ENCODE data around the gene CHST9. TPM values are rescaled to one million over a fixed set of nuclear protein-coding genes. Genes with fewer than 3 reads are reported as not detected.

CHST9 gene
- total and polyA plus RNA-seq, 10 of the 15 experiments (the other 5 are each of a cell fraction or from before 2014, with no cell fraction given) = 0.34 TPM; not detected in 9

DNA sequence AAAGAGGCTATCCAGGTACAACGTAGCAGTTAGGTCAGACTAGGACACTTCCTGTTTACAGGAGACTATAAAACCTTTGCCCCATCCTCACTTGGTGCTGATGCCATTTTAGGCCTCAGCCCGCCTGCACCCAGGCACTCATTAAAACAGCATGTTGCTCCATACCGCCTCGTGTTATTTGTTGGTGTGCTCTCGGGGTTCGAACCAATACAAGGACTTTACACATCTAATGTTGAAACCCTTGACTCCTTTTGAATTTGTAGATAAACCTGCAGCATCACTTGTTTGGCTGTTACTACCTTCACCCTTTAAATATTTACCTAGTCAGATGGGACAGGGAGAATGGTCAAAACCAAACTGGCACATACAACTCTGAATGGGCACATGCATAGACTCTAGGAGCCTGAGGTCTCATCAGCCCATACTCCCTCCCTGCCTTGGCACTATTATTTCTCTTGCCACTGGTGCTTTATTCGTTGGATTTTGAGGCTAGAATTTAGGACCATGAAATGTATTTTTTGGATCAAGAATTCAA lies 40.9 kb upstream of the CHST9 start:
- BruUV-seq (replicated peaks) = no TSS peak
- Histone ChIP-seq H3K4me2 (ENCODE audit: control insufficient read depth, insufficient read depth) (no peak overlapping the region), H3K36me3 (ENCODE audit: control insufficient read depth in 2 of 2, insufficient read depth in 2 of 2, low read length in 1 of 2) (no peaks in the 10 kb centered on the region), H3K4me3 (no peak overlapping the region), H3K9ac (ENCODE audit: control insufficient read depth, insufficient read depth, low read length) (no peak overlapping the region), H3K79me2 (ENCODE audit: control insufficient read depth, insufficient read depth, low read length) (no peaks in the 10 kb centered on the region), H3K4me1 (ENCODE audit: control insufficient read depth, insufficient read depth, low read length) (no peaks in the 10 kb centered on the region), H3K27ac (ENCODE audit: control insufficient read depth, insufficient read depth) (no peak overlapping the region), H3K27me3 (replicated peaks in 1 of 2; ENCODE audit: control insufficient read depth in 2 of 2, insufficient read depth in 2 of 2, low read length in 1 of 2) (no peaks in the 10 kb centered on the region), H4K20me1 (ENCODE audit: control insufficient read depth, insufficient read depth) (no peaks in the 10 kb centered on the region), H2AFZ (ENCODE audit: control insufficient read depth, low read depth, low read length) (no peak overlapping the region), H3K9me3 (replicated peaks; ENCODE audit: control insufficient read depth, insufficient read depth, low read length) (no peaks in the 10 kb centered on the region)
- intact Hi-C loops (cut with micrococcal nuclease; ENCODE audit: unreplicated experiment) (no loop called here), in situ Hi-C loops (cut with MboI) (no loop called here)
- ChIA-PET POLR2A (no interaction called here), SMC1A (ENCODE audit: uncharacterized antibody, unreplicated experiment) (interaction anchor here (1.1 kb wide), 1 partner anchor 9 kb away, joined by 3 read pairs; no protein-coding TSS in a partner anchor), RAD21 (ENCODE audit: unreplicated experiment) (no interaction called here), CTCF (no interaction called here)
- FAIRE-seq (no peak), DNase-seq (ENCODE audit: low read depth, low spot score) (no peak), ATAC-seq (no peak)
- 22% methylated on average over 7 of the region's 7 CpGs for WGBS (ENCODE audit: insufficient coverage, insufficient replicate concordance, low lambda C conversion rate, missing lambda C conversion rate)
- TF ChIP-seq CBX5 (IDR thresholded peaks at IDR 0.05; ENCODE audit: low read depth) (no peak), TCF12 (IDR thresholded peaks at IDR 0.05; ENCODE audit: low read depth, low read length) (no peak), RCOR1 (conservative IDR thresholded peaks at IDR 0.05; ENCODE audit: low read depth, low read length) (no peak)

DNA sequence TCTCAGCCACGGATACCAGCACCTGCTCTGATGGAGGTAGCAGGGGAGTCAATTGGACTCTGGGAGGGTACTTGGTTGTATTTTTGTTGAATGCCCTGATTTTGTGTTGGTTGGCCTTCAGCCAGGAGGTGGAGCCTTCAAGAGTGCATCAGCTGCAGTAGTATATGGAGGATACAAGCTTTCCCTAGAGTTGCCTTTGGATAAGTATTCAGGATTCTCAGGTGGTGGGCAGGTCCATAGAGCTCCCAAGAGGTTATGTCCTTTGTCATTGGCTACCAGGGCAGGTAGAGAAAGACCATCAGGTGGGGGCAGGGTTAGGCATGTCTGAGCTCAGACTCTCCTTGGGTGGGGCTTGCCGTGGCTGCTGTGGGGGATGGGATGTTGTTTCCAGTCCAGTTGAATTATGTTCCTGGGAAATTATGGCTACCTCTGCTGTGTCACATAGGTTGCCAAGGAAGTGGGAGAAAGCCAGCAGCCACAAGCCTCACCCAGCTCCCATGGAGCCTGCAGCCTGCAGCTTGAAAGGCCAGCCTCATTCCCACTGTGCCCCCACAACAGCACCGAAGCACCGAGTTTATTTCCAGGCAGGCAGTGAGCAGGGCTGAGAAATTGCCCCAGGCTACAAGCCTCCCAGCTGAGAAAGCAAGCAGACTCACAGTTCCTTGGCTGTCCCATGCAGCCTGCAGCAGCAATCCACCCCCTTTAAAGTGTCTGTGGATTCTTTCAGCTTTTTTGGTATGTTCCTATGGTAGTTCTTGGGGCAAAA lies 38.6 kb upstream of the CHST9 start:
- no peaks in the 10 kb centered on the region for H3K79me2 ChIP-seq (ENCODE audit: control insufficient read depth, insufficient read depth, low read length)
- POLR2A ChIA-PET = no interaction called here
- H3K9ac ChIP-seq (ENCODE audit: control insufficient read depth, insufficient read depth, low read length) = no peak overlapping the region
- 58% methylated on average over 4 of the region's 4 CpGs for WGBS (ENCODE audit: insufficient coverage, insufficient replicate concordance, low lambda C conversion rate, missing lambda C conversion rate)
- H3K27ac ChIP-seq (ENCODE audit: control insufficient read depth, insufficient read depth) = no peak overlapping the region
- ATAC-seq = no peak
- RAD21 ChIA-PET (ENCODE audit: unreplicated experiment) = no interaction called here
- H3K4me2 ChIP-seq (ENCODE audit: control insufficient read depth, insufficient read depth) = no peak overlapping the region
- intact Hi-C loops (cut with micrococcal nuclease; ENCODE audit: unreplicated experiment) (no loop called here), in situ Hi-C loops (cut with MboI) (no loop called here)
- SMC1A ChIA-PET (ENCODE audit: uncharacterized antibody, unreplicated experiment) = no interaction called here
- no peak for DNase-seq (ENCODE audit: low read depth, low spot score)
- FAIRE-seq = no peak
- H3K4me1 ChIP-seq (ENCODE audit: control insufficient read depth, insufficient read depth, low read length) = no peaks in the 10 kb centered on the region
- CTCF ChIA-PET = interaction anchor here (1.7 kb wide), 1 partner anchor 19 kb away, joined by 4 read pairs; no protein-coding TSS in a partner anchor
- no peaks in the 10 kb centered on the region for H4K20me1 ChIP-seq (ENCODE audit: control insufficient read depth, insufficient read depth)
- H2AFZ ChIP-seq (ENCODE audit: control insufficient read depth, low read depth, low read length) = no peak overlapping the region
- H3K9me3 ChIP-seq (replicated peaks; ENCODE audit: control insufficient read depth, insufficient read depth, low read length) = no peaks in the 10 kb centered on the region
- H3K27me3 ChIP-seq (replicated peaks in 1 of 2; ENCODE audit: control insufficient read depth in 2 of 2, insufficient read depth in 2 of 2, low read length in 1 of 2) = no peaks in the 10 kb centered on the region
- no peaks in the 10 kb centered on the region for H3K36me3 ChIP-seq (ENCODE audit: control insufficient read depth in 2 of 2, insufficient read depth in 2 of 2, low read length in 1 of 2)
- BruUV-seq (replicated peaks) = no TSS peak
- H3K4me3 ChIP-seq = no peak overlapping the region
- no peak for TF ChIP-seq NFYB (IDR thresholded peaks at IDR 0.05; ENCODE audit: insufficient read depth, low read depth, low read length)
- TF ChIP-seq ZNF207 (IDR thresholded peaks at IDR 0.05; ENCODE audit: borderline replicate concordance) = no peak
- TF ChIP-seq SIN3A (IDR thresholded peaks at IDR 0.05; ENCODE audit: low read depth, low read length) = no peak
- TF ChIP-seq ZNF274 (IDR thresholded peaks at IDR 0.05; ENCODE audit: insufficient read depth, insufficient read length) = no peak
- no peak for TF ChIP-seq EP300 (IDR thresholded peaks at IDR 0.05; ENCODE audit: borderline replicate concordance in 1 of 2, control insufficient read depth in 1 of 2, low read depth in 2 of 2, low read length in 2 of 2)
- TF ChIP-seq ETV6 (conservative IDR thresholded peaks at IDR 0.05 in 1 of 2, IDR thresholded peaks at IDR 0.05 in 1 of 2; ENCODE audit: borderline replicate concordance in 1 of 2, low read depth in 1 of 2) = no peak
- no peak for TF ChIP-seq RELB (IDR thresholded peaks at IDR 0.05; ENCODE audit: low read depth)
- no peak for TF ChIP-seq TCF12 (IDR thresholded peaks at IDR 0.05; ENCODE audit: low read depth, low read length)
- TF ChIP-seq ASH2L (IDR thresholded peaks at IDR 0.05; ENCODE audit: borderline replicate concordance, low read depth) = no peak
- TF ChIP-seq KLF5 (IDR thresholded peaks at IDR 0.05; ENCODE audit: partially characterized antibody) = no peak
- TF ChIP-seq GATAD2B (conservative IDR thresholded peaks at IDR 0.05; ENCODE audit: low read depth) = no peak
- TF ChIP-seq MEF2B (IDR thresholded peaks at IDR 0.05; ENCODE audit: partially characterized antibody, poor library complexity, severe bottlenecking) = no peak

Measured in GM12878 (cell line).